Measurements from ENCODE around the gene PARD3.

Gene PARD3

GRCh38 chr10:34223658-34224057 is 591.4 kb downstream of the PARD3 start:
- DNase-seq (ENCODE audit: low read depth, low spot score), result no peak

- no peak for DNase-seq (ENCODE audit: low read depth, low spot score)
These were observed 592.7 kb downstream of the PARD3 start for GRCh38 chr10:34222359-34222758.

- no peak for DNase-seq (ENCODE audit: low read depth, low spot score)
These were observed 595.1 kb downstream of the PARD3 start for GRCh38 chr10:34219753-34220548.

GRCh38 chr10:34217524-34217923 is 597.6 kb downstream of the PARD3 start:
- no peak for DNase-seq (ENCODE audit: low read depth, low spot score)

- DNase-seq (ENCODE audit: low read depth, low spot score), result no peak
These were observed 598.6 kb downstream of the PARD3 start for GRCh38 chr10:34216348-34216945.

- no peak for DNase-seq (ENCODE audit: low read depth, low spot score)
These were observed 601.3 kb downstream of the PARD3 start for GRCh38 chr10:34213805-34214197.

GRCh38 chr10:34213193-34213804 is 601.8 kb downstream of the PARD3 start:
- no peak for DNase-seq (ENCODE audit: low read depth, low spot score)

GRCh38 chr10:34207343-34207742 is 607.8 kb downstream of the PARD3 start:
- no peak for DNase-seq (ENCODE audit: low read depth, low spot score)

- DNase-seq (ENCODE audit: low read depth, low spot score), result no peak
These were observed 608.2 kb downstream of the PARD3 start for GRCh38 chr10:34206935-34207268.

- DNase-seq (ENCODE audit: low read depth, low spot score), result no peak
These were observed 608.8 kb downstream of the PARD3 start for GRCh38 chr10:34206078-34206934.

GRCh38 chr10:34205452-34205851 is 609.6 kb downstream of the PARD3 start:
- DNase-seq (ENCODE audit: low read depth, low spot score), result no peak

- DNase-seq (ENCODE audit: low read depth, low spot score), result no peak
These were observed 611.0 kb downstream of the PARD3 start for GRCh38 chr10:34203966-34204630.

GRCh38 chr10:34200355-34200901 is 614.7 kb downstream of the PARD3 start:
- no peak for DNase-seq (ENCODE audit: low read depth, low spot score)

- no peak for DNase-seq (ENCODE audit: low read depth, low spot score)
These were observed 616.1 kb downstream of the PARD3 start for GRCh38 chr10:34198953-34199352.

GRCh38 chr10:34196058-34196433 is 619.0 kb downstream of the PARD3 start:
- no peak for DNase-seq (ENCODE audit: low read depth, low spot score)

- no peak for DNase-seq (ENCODE audit: low read depth, low spot score)
These were observed 619.6 kb downstream of the PARD3 start for GRCh38 chr10:34195364-34196057.

- peak; percentile 60 for DNase-seq (ENCODE audit: low read depth, low spot score)
These were observed 621.0 kb downstream of the PARD3 start for GRCh38 chr10:34193931-34194626.

- DNase-seq (ENCODE audit: low read depth, low spot score), result no peak
These were observed 622.5 kb downstream of the PARD3 start for GRCh38 chr10:34192646-34193045.

- no peak for DNase-seq (ENCODE audit: low read depth, low spot score)
These were observed 623.7 kb downstream of the PARD3 start for GRCh38 chr10:34191406-34191805.

- no peak for DNase-seq (ENCODE audit: low read depth, low spot score)
These were observed 624.5 kb downstream of the PARD3 start for GRCh38 chr10:34190580-34190979.

Measured in smooth muscle cell of the brain vasculature (primary cell).